OCI-LY1 (cell line): Measurements from ENCODE around the gene RPS18.

Experiments used
- EZH2 ChIP-seq: fragments of 200-600 bp; sonication (generic), shearing (Covaris generic); IDR thresholded peaks from 2 replicates; pipeline ENCODE4 v1.8.0; 2017; ENCODE audit warnings: borderline replicate concordance, mixed run types, mild to moderate bottlenecking, antibody characterized with exemption, low read length, moderate library complexity, mixed read lengths
- TF ChIP-seq, protein P1 (sequence below): fragments of 200-600 bp; sonication (generic), shearing (Covaris generic); IDR thresholded peaks from 2 replicates; pipeline ENCODE4 v1.5.1; 2017; ENCODE audit warnings: mild to moderate bottlenecking, antibody characterized with exemption, low read length, moderate library complexity, mixed read lengths

DNA sequence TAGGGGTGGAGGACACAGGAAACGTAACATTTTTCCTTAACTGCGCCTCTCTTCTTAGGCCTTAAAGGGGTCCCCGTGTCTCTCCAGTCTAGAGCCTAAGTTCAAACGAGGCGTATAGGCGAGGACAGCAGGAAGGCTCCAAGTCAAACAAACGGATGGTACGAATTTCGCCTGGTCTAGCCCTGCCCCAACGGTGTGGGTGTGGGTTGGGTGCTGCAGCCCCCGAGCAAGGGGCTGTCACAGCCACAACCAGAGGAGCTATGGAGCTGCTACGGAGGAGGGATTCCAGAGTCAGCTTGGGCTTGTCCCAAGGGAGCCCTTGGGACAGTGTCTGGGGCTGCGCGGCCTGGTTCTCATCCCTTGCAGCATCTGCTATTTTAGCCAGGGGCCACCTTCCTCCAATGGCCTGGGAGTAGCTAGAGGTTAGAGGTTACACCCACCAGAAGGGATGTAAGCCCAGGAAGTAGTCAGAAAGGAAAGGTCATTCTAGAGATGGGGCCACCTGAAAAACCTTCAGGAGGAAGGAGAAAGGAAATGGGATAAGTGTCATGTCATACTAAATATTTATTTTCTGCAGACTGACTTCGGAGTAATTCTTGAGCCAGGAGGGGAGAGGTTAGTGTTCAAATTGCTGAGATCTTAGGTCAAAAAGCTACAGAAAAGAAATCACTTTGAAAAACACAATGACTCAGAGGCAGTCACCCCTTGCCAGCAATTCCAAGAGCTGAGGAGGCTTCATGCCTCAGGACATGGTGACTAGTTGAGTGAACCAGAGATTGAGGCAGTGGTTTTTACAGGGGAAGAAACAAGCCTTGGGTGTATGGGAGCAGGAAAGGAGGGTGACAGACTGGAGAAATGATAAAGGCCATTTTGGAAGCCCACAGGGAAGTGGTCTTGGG, 21.9 kb upstream of the RPS18 start:
- TF ChIP-seq, protein P1, sequence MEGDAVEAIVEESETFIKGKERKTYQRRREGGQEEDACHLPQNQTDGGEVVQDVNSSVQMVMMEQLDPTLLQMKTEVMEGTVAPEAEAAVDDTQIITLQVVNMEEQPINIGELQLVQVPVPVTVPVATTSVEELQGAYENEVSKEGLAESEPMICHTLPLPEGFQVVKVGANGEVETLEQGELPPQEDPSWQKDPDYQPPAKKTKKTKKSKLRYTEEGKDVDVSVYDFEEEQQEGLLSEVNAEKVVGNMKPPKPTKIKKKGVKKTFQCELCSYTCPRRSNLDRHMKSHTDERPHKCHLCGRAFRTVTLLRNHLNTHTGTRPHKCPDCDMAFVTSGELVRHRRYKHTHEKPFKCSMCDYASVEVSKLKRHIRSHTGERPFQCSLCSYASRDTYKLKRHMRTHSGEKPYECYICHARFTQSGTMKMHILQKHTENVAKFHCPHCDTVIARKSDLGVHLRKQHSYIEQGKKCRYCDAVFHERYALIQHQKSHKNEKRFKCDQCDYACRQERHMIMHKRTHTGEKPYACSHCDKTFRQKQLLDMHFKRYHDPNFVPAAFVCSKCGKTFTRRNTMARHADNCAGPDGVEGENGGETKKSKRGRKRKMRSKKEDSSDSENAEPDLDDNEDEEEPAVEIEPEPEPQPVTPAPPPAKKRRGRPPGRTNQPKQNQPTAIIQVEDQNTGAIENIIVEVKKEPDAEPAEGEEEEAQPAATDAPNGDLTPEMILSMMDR = no peak; the same call in 1 of the 2 replicates
- TF ChIP-seq EZH2 = no peak
